Smooth muscle cell (in vitro differentiated cells): ENCODE data around the gene MRPS18C. TPM values are rescaled to one million over a fixed set of nuclear protein-coding genes. Genes with fewer than 3 reads are reported as not detected.

Source experiments
- DNase-seq: peaks from one replicate; lab custom pipeline; 2025; ENCODE audit not compliant: unreplicated experiment; lab: John Stamatoyannopoulos, UW
- H2AFZ ChIP-seq: fragments of 200-600 bp; sonication (generic); 2 replicates; pipeline ENCODE4 v1.6.0; 2016; ENCODE audit warnings: antibody characterized with exemption, low read depth, mild to moderate bottlenecking
- H3F3A ChIP-seq: fragments of 200-600 bp; sonication (generic); 2 replicates; pipeline ENCODE4 v1.6.0; 2017; ENCODE audit warnings: antibody characterized with exemption, low read depth
- H3K27ac ChIP-seq: fragments of 200-600 bp; sonication (generic); 2 replicates; pipeline ENCODE4 v1.5.1; 2016; ENCODE audit warnings: low read depth, mild to moderate bottlenecking
- H3K27me3 ChIP-seq: fragments of 200-600 bp; sonication (generic); 2 replicates; pipeline ENCODE4 v1.6.1; 2016; ENCODE audit warnings: low read depth, mild to moderate bottlenecking
- H3K36me3 ChIP-seq: fragments of 200-600 bp; sonication (generic); 2 replicates; pipeline ENCODE4 v1.5.1; 2016; ENCODE audit warnings: low read depth
- H3K4me1 ChIP-seq: fragments of 200-600 bp; sonication (generic); 2 replicates; pipeline ENCODE4 v1.5.1; 2016; ENCODE audit warnings: low read depth
- H3K4me2 ChIP-seq: fragments of 200-600 bp; sonication (generic); 2 replicates; pipeline ENCODE4 v1.6.0; 2016; ENCODE audit warnings: mild to moderate bottlenecking
- H3K4me3 ChIP-seq: fragments of 200-600 bp; sonication (generic); 2 replicates; pipeline ENCODE4 v1.5.1; 2016; ENCODE audit warnings: mild to moderate bottlenecking
- H3K79me2 ChIP-seq: fragments of 200-600 bp; sonication (generic); 2 replicates; pipeline ENCODE4 v1.6.0; 2016; ENCODE audit warnings: low read depth, mild to moderate bottlenecking
- H3K9ac ChIP-seq: fragments of 200-600 bp; sonication (generic); 2 replicates; pipeline ENCODE4 v1.6.0; 2016; ENCODE audit warnings: low read depth
- H3K9me3 ChIP-seq: fragments of 200-600 bp; sonication (generic); replicated peaks from 2 replicates; pipeline ENCODE4 v1.5.1; 2016; ENCODE audit warnings: low read depth
- H4K20me1 ChIP-seq: fragments of 200-600 bp; sonication (generic); 2 replicates; pipeline ENCODE4 v1.6.0; 2016; ENCODE audit warnings: low read depth
- WGBS: methylation state at CpG from one replicate; pipeline ENCODE4 v1.1.7; 2016; ENCODE audit warnings: low lambda C conversion rate; 5-methylcytosine and 5-hydroxymethylcytosine counted together
- polyA plus RNA-seq: library from polyadenylated mRNA; unstranded; fragments of >200 nt; fragmentation: Nextera tagmentation; extraction: Ambion mirVana; gene quantifications from 2 replicates; pipeline ENCODE4 v1.2.1, GENCODE V29; 2016
- total RNA-seq: library from RNA; depleted of rRNA; stranded (reverse); fragments of >200 nt; gene quantifications from 2 replicates; pipeline ENCODE4 v1.2.3, GENCODE V29; 2014
- TF ChIP-seq, protein P1 (sequence below): fragments of 200-600 bp; sonication (generic); IDR thresholded peaks from 2 replicates; pipeline ENCODE4 v1.5.1; 2017; ENCODE audit warnings: borderline replicate concordance, mild to moderate bottlenecking, antibody characterized with exemption; ENCODE audit not compliant: insufficient read depth, poor library complexity, severe bottlenecking

The MRPS18C gene
- 24.2 and 39.6 TPM in 2 replicates for total RNA-seq
- polyA plus RNA-seq, result 121 and 128 TPM in 2 replicates

DNA sequence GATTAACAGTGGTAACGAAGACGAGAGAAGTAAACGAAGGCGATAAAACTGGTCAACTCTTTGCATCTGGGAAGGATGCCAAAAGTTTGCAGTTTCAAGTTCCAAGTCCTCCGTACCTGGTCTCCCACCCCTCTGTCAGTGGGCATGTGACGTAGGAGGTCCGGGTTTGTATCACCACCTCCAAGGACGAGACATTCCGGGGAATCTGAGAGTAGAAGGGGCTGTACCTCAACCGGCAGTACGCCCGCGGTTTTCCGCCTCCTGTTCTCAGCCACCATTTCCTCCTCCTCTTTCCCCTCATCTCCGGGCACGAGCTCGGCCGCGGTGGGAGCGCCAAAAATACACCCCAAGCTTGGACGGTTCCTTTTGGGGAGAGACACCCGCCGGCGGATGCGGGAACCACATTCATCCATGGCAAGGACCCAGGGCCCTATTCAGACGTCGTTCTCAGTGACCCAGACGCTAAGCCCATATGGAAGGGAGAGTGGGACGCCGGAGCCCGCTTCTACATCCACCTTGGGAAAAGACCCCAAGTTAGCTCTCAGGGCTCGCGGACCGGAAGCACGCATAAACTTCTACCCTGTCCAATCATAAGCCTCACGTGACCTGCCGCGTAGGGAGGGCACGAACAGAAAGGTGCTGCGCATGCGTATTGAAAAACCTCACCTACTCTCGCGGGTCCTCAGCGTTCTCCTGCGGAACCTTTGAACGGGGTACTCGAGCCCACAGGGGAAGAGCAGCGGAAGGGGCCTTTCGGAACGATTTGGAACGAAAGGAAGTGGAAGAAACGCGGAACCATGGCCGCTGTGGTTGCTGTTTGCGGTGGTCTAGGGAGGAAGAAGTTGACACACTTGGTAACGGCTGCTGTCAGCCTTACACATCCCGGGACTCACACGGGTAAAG, at the start of gene MRPS18C, which contains the start of gene HELQ:
Gene MRPS18C (plus strand): TSS at position 778 of the 903 bp plus-strand sequence. CDS start 20 bp downstream, at position 798.
Gene HELQ (minus strand): TSS at position 543 of the 903 bp plus-strand sequence. CDS start 130 bp downstream, at position 413.
- H4K20me1 ChIP-seq, result no peaks in the 10 kb centered on the region
- H3K4me2 ChIP-seq, result peak within 1 kb of the TSS; percentile 92
- 1% methylated on average over 58 of the region's 58 CpGs for WGBS
- peaks cover 9% of the 10 kb centered on the region for H3K36me3 ChIP-seq
- H3K27ac ChIP-seq, result peak within 1 kb of the TSS; percentile 95
- peak; percentile 76 for DNase-seq
- peaks cover 13% of the 10 kb centered on the region for H3K4me1 ChIP-seq
- H3K4me3 ChIP-seq, result peak within 1 kb of the TSS; percentile 74
- peak within 1 kb of the TSS; percentile 97 for H3K9ac ChIP-seq
- TF ChIP-seq, protein P1, sequence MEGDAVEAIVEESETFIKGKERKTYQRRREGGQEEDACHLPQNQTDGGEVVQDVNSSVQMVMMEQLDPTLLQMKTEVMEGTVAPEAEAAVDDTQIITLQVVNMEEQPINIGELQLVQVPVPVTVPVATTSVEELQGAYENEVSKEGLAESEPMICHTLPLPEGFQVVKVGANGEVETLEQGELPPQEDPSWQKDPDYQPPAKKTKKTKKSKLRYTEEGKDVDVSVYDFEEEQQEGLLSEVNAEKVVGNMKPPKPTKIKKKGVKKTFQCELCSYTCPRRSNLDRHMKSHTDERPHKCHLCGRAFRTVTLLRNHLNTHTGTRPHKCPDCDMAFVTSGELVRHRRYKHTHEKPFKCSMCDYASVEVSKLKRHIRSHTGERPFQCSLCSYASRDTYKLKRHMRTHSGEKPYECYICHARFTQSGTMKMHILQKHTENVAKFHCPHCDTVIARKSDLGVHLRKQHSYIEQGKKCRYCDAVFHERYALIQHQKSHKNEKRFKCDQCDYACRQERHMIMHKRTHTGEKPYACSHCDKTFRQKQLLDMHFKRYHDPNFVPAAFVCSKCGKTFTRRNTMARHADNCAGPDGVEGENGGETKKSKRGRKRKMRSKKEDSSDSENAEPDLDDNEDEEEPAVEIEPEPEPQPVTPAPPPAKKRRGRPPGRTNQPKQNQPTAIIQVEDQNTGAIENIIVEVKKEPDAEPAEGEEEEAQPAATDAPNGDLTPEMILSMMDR, result peak; percentile 11
- peak within 1 kb of the TSS; percentile 97 for H2AFZ ChIP-seq
- H3F3A ChIP-seq, result no peaks in the 10 kb centered on the region
- no peaks in the 10 kb centered on the region for H3K9me3 ChIP-seq
- peaks cover 42% of the 10 kb centered on the region for H3K79me2 ChIP-seq
- no peaks in the 10 kb centered on the region for H3K27me3 ChIP-seq

DNA sequence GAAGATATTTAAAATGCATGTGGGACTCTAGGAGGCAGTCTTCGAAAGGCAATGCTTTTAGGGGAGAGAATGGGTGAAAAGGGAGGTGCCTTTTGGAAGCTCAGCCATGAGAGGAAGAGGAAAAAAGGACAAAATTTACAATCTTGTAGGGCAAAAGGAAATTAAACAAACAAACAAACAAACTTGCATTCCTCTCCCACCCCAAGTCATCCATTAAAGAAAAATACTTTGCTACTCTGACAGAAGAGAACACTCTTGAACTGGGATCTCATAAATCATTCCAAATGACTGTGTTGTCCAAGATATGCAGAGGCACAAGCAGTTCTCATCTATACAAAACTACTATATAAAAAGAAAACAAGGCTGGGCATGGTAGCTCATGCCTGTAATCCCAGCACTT, 47.0 kb upstream of the MRPS18C start:
- no peaks in the 10 kb centered on the region for H3F3A ChIP-seq
- no peak overlapping the region for H3K9ac ChIP-seq
- no peak overlapping the region for H3K4me3 ChIP-seq
- no peaks in the 10 kb centered on the region for H3K4me1 ChIP-seq
- no peak for DNase-seq
- H4K20me1 ChIP-seq, result no peaks in the 10 kb centered on the region
- H2AFZ ChIP-seq, result no peak overlapping the region
- WGBS, result 84% methylated on average over 1 of the region's 1 CpG
- H3K27ac ChIP-seq, result no peak overlapping the region
- no peaks in the 10 kb centered on the region for H3K36me3 ChIP-seq
- TF ChIP-seq, protein P1, result no peak
- no peaks in the 10 kb centered on the region for H3K9me3 ChIP-seq
- no peaks in the 10 kb centered on the region for H3K79me2 ChIP-seq
- no peaks in the 10 kb centered on the region for H3K27me3 ChIP-seq
- H3K4me2 ChIP-seq, result no peak overlapping the region

DNA sequence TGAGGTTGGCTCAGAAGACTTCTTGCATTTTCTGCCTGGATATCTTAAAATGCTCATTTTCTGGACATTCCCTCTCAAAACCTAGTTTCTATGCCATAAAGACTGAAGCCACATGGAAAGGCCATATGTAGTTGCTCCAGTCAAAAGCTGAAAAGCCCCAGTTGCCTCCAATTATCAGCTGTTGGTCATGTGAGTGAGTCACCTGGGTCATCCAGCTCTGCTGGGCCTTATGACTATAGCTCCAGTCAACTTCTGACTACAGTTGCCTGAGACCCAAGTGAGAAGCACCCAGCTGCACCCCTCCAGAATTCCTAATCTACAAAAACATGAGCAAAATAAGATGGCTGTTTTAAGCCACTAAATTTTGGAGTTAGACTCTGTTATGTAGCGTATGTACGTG, 42.2 kb upstream of the MRPS18C start:
- WGBS, result 98% methylated on average over 2 of the region's 2 CpGs
- H3K27me3 ChIP-seq, result no peaks in the 10 kb centered on the region
- H2AFZ ChIP-seq, result no peak overlapping the region
- H4K20me1 ChIP-seq, result no peaks in the 10 kb centered on the region
- no peaks in the 10 kb centered on the region for H3K79me2 ChIP-seq
- H3K27ac ChIP-seq, result no peak overlapping the region
- no peaks in the 10 kb centered on the region for H3K4me1 ChIP-seq
- H3K9me3 ChIP-seq, result no peaks in the 10 kb centered on the region
- H3K4me3 ChIP-seq, result no peak overlapping the region
- TF ChIP-seq, protein P1, result no peak
- DNase-seq, result no peak
- H3K36me3 ChIP-seq, result no peaks in the 10 kb centered on the region
- H3K9ac ChIP-seq, result no peak overlapping the region
- H3F3A ChIP-seq, result no peaks in the 10 kb centered on the region
- H3K4me2 ChIP-seq, result no peak overlapping the region
